HepG2 (cell line): Measurements from ENCODE around the gene ABHD12. TPM values are rescaled to one million over a fixed set of nuclear protein-coding genes. Genes with fewer than 3 reads are reported as not detected.

Source experiments
- ATAC-seq: fragments of 200-7000 bp; cut with Tn5 transposase; 3 replicates; pipeline ENCODE4 v1.9.1; 2020; ENCODE audit warnings: mild to moderate bottlenecking, moderate library complexity
- BruUV-seq: library from RNA; stranded (reverse); fragments of 400-500 nt; replicated peaks from 2 replicates; lab custom pipeline; 2021; lab: Mats Ljungman, UMichigan
- CTCF ChIA-PET: fragments of 300-600 bp; formaldehyde crosslinking; extraction: SDS; loops from one replicate; lab custom pipeline; 2021; ENCODE audit warnings: low total read pairs, inconsistent platforms, low intra/inter-chr PET ratio; lab: Yijun Ruan, JAX
- POLR2A ChIA-PET: fragments of 350-600 bp; sonication (Branson Sonifier 250); formaldehyde crosslinking; loops from one replicate; lab custom pipeline; 2020; ENCODE audit warnings: antibody characterized with exemption, inconsistent platforms; lab: Yijun Ruan, JAX
- DNase-seq: peaks from one replicate; pipeline ENCODE4 v3.0.0-alpha.2; 2015; ENCODE audit warnings: low spot score
- FAIRE-seq: peaks from 3 replicates; lab custom pipeline; 2011; peaks lifted over from hg19 to GRCh38; lab: Jason Lieb, UNC
- H2AFZ ChIP-seq: one replicate; pipeline ENCODE4 v1.6.1; 2011; ENCODE audit warnings: low read length, inconsistent platforms
- H3K27ac ChIP-seq: fragments of 300-600 bp; 3 replicates; pipeline ENCODE4 v1.8.0; 2011; ENCODE audit warnings: mixed run types, mild to moderate bottlenecking, mixed read lengths, low read length, inconsistent platforms; ENCODE audit not compliant: insufficient read depth; ENCODE audit errors: extremely low read length
- H3K27me3 ChIP-seq, 2 experiments: fragments of 200-600 bp in 1 of 2; 2 replicates in 1 of 2; 3 replicates in 1 of 2; pipeline versions ENCODE4 v1.6.0 to v1.8.0; 2011; ENCODE audit warnings: low read length in 2 of 2, mild to moderate bottlenecking in 2 of 2, moderate library complexity in 2 of 2, inconsistent platforms in 1 of 2; ENCODE audit not compliant: insufficient read depth in 2 of 2, control insufficient read depth in 1 of 2
- H3K36me3 ChIP-seq, 2 experiments: fragments of 200-600 bp in 1 of 2; replicated peaks in 1 of 2; 2 replicates in 1 of 2; 3 replicates in 1 of 2; pipeline versions ENCODE4 v1.5.1 to v1.8.0; 2011; ENCODE audit warnings: low read length in 2 of 2, inconsistent platforms in 1 of 2; ENCODE audit not compliant: insufficient read depth in 2 of 2, control insufficient read depth in 1 of 2
- H3K4me1 ChIP-seq: 2 replicates; pipeline ENCODE4 v1.5.1; 2012; ENCODE audit warnings: low read length, inconsistent platforms; ENCODE audit not compliant: insufficient read depth
- H3K4me2 ChIP-seq: 2 replicates; pipeline ENCODE4 v1.6.0; 2011; ENCODE audit warnings: low read depth, low read length, inconsistent platforms
- H3K4me3 ChIP-seq, 3 experiments: fragments of 200-600 bp in 1 of 3; sonication (generic), shearing (Covaris generic) in 1 of 3; replicated peaks in 1 of 3; 2 replicates each; pipeline ENCODE4 v1.5.1; 2011 to 2016; ENCODE audit warnings: low read length in 3 of 3, inconsistent platforms in 2 of 3, low read depth in 2 of 3, mild to moderate bottlenecking in 2 of 3, control low read depth in 1 of 3, mixed read lengths in 1 of 3; ENCODE audit not compliant: insufficient read depth in 1 of 3
- H3K79me2 ChIP-seq: one replicate; pipeline ENCODE4 v1.6.1; 2011; ENCODE audit warnings: low read length, inconsistent platforms; ENCODE audit not compliant: insufficient read depth
- H3K9ac ChIP-seq: 2 replicates; pipeline ENCODE4 v1.6.0; 2011; ENCODE audit warnings: mild to moderate bottlenecking, low read depth, low read length, inconsistent platforms; ENCODE audit not compliant: insufficient read depth
- H3K9me3 ChIP-seq: 2 replicates; pipeline ENCODE4 v1.5.1; 2012; ENCODE audit warnings: mild to moderate bottlenecking, low read length
- H4K20me1 ChIP-seq: 2 replicates; pipeline ENCODE4 v1.6.0; 2011; ENCODE audit warnings: inconsistent platforms, mild to moderate bottlenecking, low read length, moderate library complexity; ENCODE audit not compliant: insufficient read depth
- ATF2 ChIP-seq: sonication (generic); formaldehyde crosslinking; IDR thresholded peaks from 2 replicates; pipeline ENCODE4 v1.4.0; 2020; ENCODE audit warnings: missing genetic modification reagents
- CHCHD3 ChIP-seq: sonication (generic); formaldehyde crosslinking; IDR thresholded peaks from 2 replicates; pipeline ENCODE4 v1.8.0; 2022; ENCODE audit warnings: mild to moderate bottlenecking, missing genetic modification reagents, moderate library complexity
- DBP ChIP-seq: sonication (generic); formaldehyde crosslinking; IDR thresholded peaks from 2 replicates; pipeline ENCODE4 v1.4.0; 2020; ENCODE audit warnings: missing genetic modification reagents; ENCODE audit errors: not compliant biosample characterization
- ETV6 ChIP-seq: sonication (generic); formaldehyde crosslinking; conservative IDR thresholded peaks from 2 replicates; pipeline ENCODE4 v1.4.0; 2020; ENCODE audit warnings: missing genetic modification reagents
- KDM6A ChIP-seq: IDR thresholded peaks from 2 replicates; pipeline ENCODE4 v1.6.1; 2016; ENCODE audit warnings: low read depth
- NR2F2 ChIP-seq: IDR thresholded peaks from 2 replicates; pipeline ENCODE4 v1.6.1; 2012; ENCODE audit warnings: low read depth, inconsistent platforms, borderline replicate concordance
- POGK ChIP-seq: sonication (generic); formaldehyde crosslinking; conservative IDR thresholded peaks from 2 replicates; pipeline ENCODE4 v1.8.0; 2022; ENCODE audit warnings: mild to moderate bottlenecking, moderate library complexity, missing genetic modification reagents
- SALL1 ChIP-seq: sonication (generic); formaldehyde crosslinking; IDR thresholded peaks from 2 replicates; pipeline ENCODE4 v1.8.0; 2022; ENCODE audit warnings: mild to moderate bottlenecking, missing genetic modification reagents
- THAP8 ChIP-seq: sonication (generic); formaldehyde crosslinking; IDR thresholded peaks from 2 replicates; pipeline ENCODE4 v1.5.1; 2020; ENCODE audit warnings: missing genetic modification reagents, mild to moderate bottlenecking, borderline replicate concordance
- THYN1 ChIP-seq: sonication (generic); formaldehyde crosslinking; IDR thresholded peaks from 2 replicates; pipeline ENCODE4 v1.8.1; 2023; ENCODE audit warnings: low read depth, mild to moderate bottlenecking, moderate library complexity, missing genetic modification reagents, borderline replicate concordance
- YEATS4 ChIP-seq: sonication (generic); formaldehyde crosslinking; IDR thresholded peaks from 2 replicates; pipeline ENCODE4 v1.4.0; 2020; ENCODE audit warnings: missing genetic modification reagents, borderline replicate concordance
- ZBTB3 ChIP-seq: sonication (generic); formaldehyde crosslinking; IDR thresholded peaks from 2 replicates; pipeline ENCODE4 v1.4.0; 2020; ENCODE audit warnings: low read depth, mild to moderate bottlenecking, moderate library complexity, missing genetic modification reagents, borderline replicate concordance
- ZNF230 ChIP-seq: sonication (generic); formaldehyde crosslinking; IDR thresholded peaks from 2 replicates; pipeline ENCODE4 v1.4.0; 2020; ENCODE audit warnings: mild to moderate bottlenecking, missing genetic modification reagents
- ZNF441 ChIP-seq: sonication (generic); formaldehyde crosslinking; IDR thresholded peaks from 2 replicates; pipeline ENCODE4 v1.7.0; 2021; ENCODE audit warnings: missing genetic modification reagents, borderline replicate concordance
- ZNF629 ChIP-seq: sonication (generic); formaldehyde crosslinking; conservative IDR thresholded peaks from 2 replicates; pipeline ENCODE4 v1.5.0; 2020; ENCODE audit warnings: missing genetic modification reagents
- ZNF652 ChIP-seq: IDR thresholded peaks from 2 replicates; pipeline ENCODE4 v1.6.1; 2016; ENCODE audit warnings: low read depth, borderline replicate concordance
- WGBS: methylation state at CpG from one replicate; pipeline ENCODE4 v1.1.6; 2017; ENCODE audit warnings: low lambda C conversion rate; 5-methylcytosine and 5-hydroxymethylcytosine counted together
- in situ Hi-C: cut with HindIII; loops from 2 replicates; pipeline ENCODE4 v1.10.0; 2017; ENCODE audit warnings: low pct_unique_long_range_greater_than_20kb; ENCODE audit not compliant: extremely low pct_ligation_motif_present
- intact Hi-C: fragments of 100-400 bp; cut with micrococcal nuclease; formaldehyde crosslinking; loops from one replicate; pipeline ENCODE4 v1.10.0; 2022; ENCODE audit not compliant: unreplicated experiment
- polyA plus RNA-seq, 8 experiments: library from polyadenylated mRNA; depleted of rRNA in 3 of 8; stranded (reverse) in 7 of 8; unstranded in 1 of 8; fragments of >200 nt; fragmentation: Illumina TruSeq in 4 of 8; extraction: Trizol in 4 of 8; gene quantifications; 2 replicates each; pipeline versions ENCODE4 v1.2.1 to v1.2.3, GENCODE V29; 2011 to 2016; ENCODE audit warnings: low read depth in 4 of 8, missing spikeins in 1 of 8, mixed read lengths in 1 of 8; ENCODE audit not compliant: insufficient read depth in 1 of 8
- total RNA-seq, 5 experiments: library from RNA; depleted of rRNA; stranded (reverse); fragments of >200 nt; fragmentation: Illumina TruSeq; extraction: Trizol; gene quantifications; 2 replicates each; pipeline ENCODE4 v1.2.3, GENCODE V29; 2016; ENCODE audit warnings: low read depth in 1 of 5

Gene ABHD12
- total and polyA plus RNA-seq, 2 of the 13 experiments (the other 11 are each of a cell fraction or from before 2014, with no cell fraction given) = 23.5 to 72.1 TPM

GRCh38 chr20:25259358-25259757 lies 131.3 kb downstream of the ABHD12 start:
- in situ Hi-C loops = no loop called here
- Histone ChIP-seq H3K4me1 (no peaks in the 10 kb centered on the region), H3K9ac (no peak overlapping the region), H3K4me2 (no peak overlapping the region), H3K4me3 (no peak overlapping the region), H3K36me3 (peaks cover 7 to 25% of the 10 kb centered on the region in 2 experiments; a peak in 4 of 5 replicates), H4K20me1 (no peaks in the 10 kb centered on the region; the same call in 1 of the 2 replicates), H3K27ac (no peak overlapping the region), H3K27me3 (no peaks in the 10 kb centered on the region), H3K79me2 (peaks cover 14% of the 10 kb centered on the region), H2AFZ (no peak overlapping the region), H3K9me3 (no peaks in the 10 kb centered on the region)
- ChIA-PET POLR2A (no interaction called here), CTCF (no interaction called here)
- 97% methylated on average over 12 of the region's 12 CpGs for WGBS
- no TSS peak for BruUV-seq
- no peak for FAIRE-seq
- ATAC-seq = no peak
- intact Hi-C loops = no loop called here
- DNase-seq = no peak
- TF ChIP-seq ATF2 (CRISPR knock-in tag) = no peak
- TF ChIP-seq ETV6 (CRISPR knock-in tag) = no peak
- no peak for TF ChIP-seq THAP8 (CRISPR knock-in tag)
- no peak for TF ChIP-seq ZNF441
- TF ChIP-seq ZNF230 (CRISPR knock-in tag) = no peak
- TF ChIP-seq DBP (CRISPR knock-in tag) = no peak
- no peak for TF ChIP-seq POGK (CRISPR knock-in tag)
- TF ChIP-seq ZNF629 (CRISPR knock-in tag) = no peak
- no peak for TF ChIP-seq SALL1 (CRISPR knock-in tag)
- no peak for TF ChIP-seq NR2F2
- TF ChIP-seq THYN1 (CRISPR knock-in tag) = no peak
- no peak for TF ChIP-seq ZBTB3 (CRISPR knock-in tag)
- no peak for TF ChIP-seq CHCHD3 (CRISPR knock-in tag)
- no peak for TF ChIP-seq YEATS4 (CRISPR knock-in tag)
- TF ChIP-seq KDM6A (CRISPR knock-in tag) = no peak
- TF ChIP-seq ZNF652 (CRISPR knock-in tag) = no peak
